ENCODE results near the gene EFS. TPM values are rescaled to one million over a fixed set of nuclear protein-coding genes. Genes with fewer than 3 reads are reported as not detected.
A peak's percentile ranks its signal among the peaks of the same experiment; 100 is the strongest.

The EFS gene
- total and polyA plus RNA-seq, 2 of the 8 experiments (the other 6 are each of a cell fraction or from before 2014, with no cell fraction given), result 27.8 to 28.6 TPM

- H3K23ac ChIP-seq (ENCODE audit: insufficient read length), result no peak within 1 kb of the TSS
- no peaks in the 10 kb centered on the region for H3K79me2 ChIP-seq (ENCODE audit: control insufficient read depth in 1 of 2, insufficient read depth in 2 of 2, low read length in 2 of 2)
- no peak within 1 kb of the TSS for H3K14ac ChIP-seq (ENCODE audit: insufficient read length)
- H2AFZ ChIP-seq (ENCODE audit: low read length), result no peak within 1 kb of the TSS
- peak; percentile 18 to 46; a peak in 3 of 4 replicates for TF ChIP-seq RAD21 (IDR thresholded peaks at IDR 0.05 in 1 of 2, conservative IDR thresholded peaks at IDR 0.05 in 1 of 2; ENCODE audit: low read depth in 2 of 2, low read length in 2 of 2)
- TF ChIP-seq GTF2F1 (IDR thresholded peaks at IDR 0.05; ENCODE audit: borderline replicate concordance, low read depth, low read length), result no peak
- TF ChIP-seq CHD2 (IDR thresholded peaks at IDR 0.05; ENCODE audit: low read length), result no peak
- TF ChIP-seq CTCF (IDR thresholded peaks at IDR 0.05; ENCODE audit: control extremely low read depth in 1 of 3, insufficient read depth in 1 of 3, low read depth in 1 of 3, low read length in 3 of 3), result peak; percentile 13 to 49 (median 22); a peak in 3 of 4 replicates
- TF ChIP-seq USF2 (IDR thresholded peaks at IDR 0.05; ENCODE audit: low read length), result no peak
- no peak for TF ChIP-seq HDAC2 (IDR thresholded peaks at IDR 0.05; ENCODE audit: borderline replicate concordance in 1 of 2, low read depth in 2 of 2, low read length in 2 of 2)
- TF ChIP-seq POLR2AphosphoS5 (IDR thresholded peaks at IDR 0.05; ENCODE audit: low read depth, low read length), result peak; percentile 45; the same call in 1 of the 2 replicates
- no peak within 1 kb of the TSS for H2BK15ac ChIP-seq (ENCODE audit: low read length)
- H4K5ac ChIP-seq (ENCODE audit: insufficient read length, low read depth, low read length), result no peak within 1 kb of the TSS
- H2BK12ac ChIP-seq (ENCODE audit: low read depth, low read length), result no peak within 1 kb of the TSS
- no peak within 1 kb of the TSS for H2BK20ac ChIP-seq (ENCODE audit: low read length)
- no peak within 1 kb of the TSS for H3K27ac ChIP-seq (ENCODE audit: low read depth, low read length)
- H3K9me3 ChIP-seq (ENCODE audit: insufficient read depth in 2 of 2, low read depth in 1 of 2, low read length in 1 of 2), result no peaks in the 10 kb centered on the region
- ChIA-PET CTCF (ENCODE audit: partially characterized antibody) (interaction anchor here (0.7 to 15.0 kb wide), 24 partner anchors 12 to 275 kb away, joined by 3 to 333 read pairs (median 4); partner anchors contain the start of genes EFS and SLC22A17), POLR2A (ENCODE audit: partially characterized antibody) (interaction anchor here (0.7 to 3.3 kb wide), 6 partner anchors 10 to 343 kb away, joined by 3 to 19 read pairs (median 7); partner anchors contain the start of gene PABPN1)
- no peaks in the 10 kb centered on the region for H3K79me1 ChIP-seq (ENCODE audit: low read depth, low read length)
- H2BK5ac ChIP-seq (ENCODE audit: low read depth, low read length), result no peak within 1 kb of the TSS
- H4K20me1 ChIP-seq (replicated peaks in 1 of 2; ENCODE audit: control insufficient read depth in 1 of 2, insufficient read depth in 2 of 2, low read length in 2 of 2), result no peaks in the 10 kb centered on the region
- peak; percentile 65 for FAIRE-seq
- no peaks in the 10 kb centered on the region for H3K36me3 ChIP-seq (ENCODE audit: control insufficient read depth in 2 of 4, insufficient read depth in 4 of 4, low read length in 3 of 4)
- DNase-seq (ENCODE audit: low read depth in 1 of 2, low spot score in 2 of 2), result peak in 1 of 2 experiments; percentile 71
- H3K18ac ChIP-seq (ENCODE audit: extremely low read depth, low read length), result no peak within 1 kb of the TSS
- H2AK5ac ChIP-seq (ENCODE audit: low read depth, low read length), result no peak within 1 kb of the TSS
- no peak within 1 kb of the TSS; the same call in 1 of the 2 replicates for H4K8ac ChIP-seq (ENCODE audit: extremely low read depth, insufficient read depth, low read length)
- peak within 1 kb of the TSS; percentile 5 to 61; a peak in 3 of 4 replicates for H3K4me2 ChIP-seq (ENCODE audit: insufficient read depth in 1 of 2, low read depth in 2 of 2, low read length in 2 of 2)
- 33% methylated on average over 13 of the region's 13 CpGs; no CpG with 5 or more reads in 1 of the 2 experiments for WGBS, 2 experiments (ENCODE audit: extremely low coverage in 1 of 2, insufficient coverage in 1 of 2, insufficient read length in 1 of 2, insufficient replicate concordance in 2 of 2, low coverage in 1 of 2, low lambda C conversion rate in 2 of 2, missing lambda C conversion rate in 1 of 2)
- peaks cover 0 to 23% (median 11%) of the 10 kb centered on the region in 4 experiments; a peak in 6 of 7 replicates for H3K27me3 ChIP-seq (replicated peaks in 1 of 4; ENCODE audit: control insufficient read depth in 3 of 4, extremely low read depth in 1 of 4, insufficient read depth in 3 of 4, low read length in 3 of 4)
- no peak within 1 kb of the TSS for H4K91ac ChIP-seq (replicated peaks; ENCODE audit: insufficient read length, low read length)
- no peak within 1 kb of the TSS for H3K9ac ChIP-seq (replicated peaks in 1 of 4; ENCODE audit: extremely low read depth in 1 of 4, low read depth in 3 of 4, low read length in 3 of 4)
- H2BK120ac ChIP-seq (replicated peaks; ENCODE audit: low read depth, low read length), result no peak within 1 kb of the TSS
- H3K4me1 ChIP-seq (replicated peaks in 1 of 4; ENCODE audit: control insufficient read depth in 3 of 4, insufficient read depth in 4 of 4, low read length in 3 of 4), result peaks cover 0 to 12% (median 4%) of the 10 kb centered on the region in 4 experiments; a peak in 3 of 7 replicates
- no peak within 1 kb of the TSS for H3K4ac ChIP-seq (replicated peaks; ENCODE audit: insufficient read length, low read depth, low read length)
- H3K56ac ChIP-seq (replicated peaks; ENCODE audit: insufficient read length, low read depth, low read length), result no peak within 1 kb of the TSS
- H3K4me3 ChIP-seq (ENCODE audit: extremely low read depth in 1 of 4, insufficient read depth in 2 of 4, low read depth in 3 of 4, low read length in 4 of 4), result peak within 1 kb of the TSS in 1 of 4 experiments; percentile 39; a peak in 2 of 8 replicates
- no peaks in the 10 kb centered on the region for H3K23me2 ChIP-seq (ENCODE audit: low read depth, low read length)
Measured at GRCh38 chr14:23376482-23377197, 11.7 kb upstream of the EFS start, which contains the start of gene CMTM5. TSS of gene CMTM5 (plus strand) at chr14:23377046. CDS start at chr14:23377252, 206 bp downstream.
